GM18508 (cell line): ENCODE data around the gene SULT2A1.
"Not testable (repeated sequence)": the region's sequence is repeated elsewhere in the genome, so short reads cannot be mapped to it uniquely, and the experiment has no call there.

ENCODE experiments used
- ATAC-seq: cut with Tn5 transposase; IDR thresholded peaks from one replicate; pipeline ENCODE4 v1.9.1; 2021; ENCODE audit warnings: moderate number of reproducible peaks; ENCODE audit not compliant: insufficient read depth, unreplicated experiment

Gene SULT2A1

DNA sequence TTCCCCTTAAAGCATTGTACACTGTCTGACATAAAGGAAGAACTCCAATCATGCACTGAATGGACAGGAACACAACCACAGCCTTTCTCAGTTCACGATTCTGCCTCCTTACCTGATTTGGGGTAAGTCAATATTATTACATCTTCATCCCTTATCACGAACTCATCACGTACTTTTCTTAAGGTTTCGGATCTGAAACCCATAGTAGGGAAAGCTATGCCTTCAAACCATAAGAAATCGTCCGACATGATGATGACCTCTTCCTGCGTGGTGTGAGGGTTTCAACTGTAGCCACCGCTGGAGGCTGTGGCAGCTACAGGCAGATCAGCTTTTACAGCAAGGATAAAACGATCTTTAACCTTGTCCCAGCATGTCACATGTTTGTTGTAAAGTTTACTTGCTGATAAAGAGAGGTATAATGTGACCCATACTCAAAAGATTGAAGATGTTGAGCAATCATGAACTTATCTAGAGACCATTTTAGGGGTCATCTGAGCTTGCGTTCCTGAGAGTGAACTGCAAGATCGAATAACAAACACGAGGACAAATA is at the start of gene SULT2A1:
Gene SULT2A1, minus strand, starts transcription at position 306 of the 550 bp plus-strand sequence. Its CDS starts 58 bp downstream, at position 248.
- ATAC-seq = no peak

DNA sequence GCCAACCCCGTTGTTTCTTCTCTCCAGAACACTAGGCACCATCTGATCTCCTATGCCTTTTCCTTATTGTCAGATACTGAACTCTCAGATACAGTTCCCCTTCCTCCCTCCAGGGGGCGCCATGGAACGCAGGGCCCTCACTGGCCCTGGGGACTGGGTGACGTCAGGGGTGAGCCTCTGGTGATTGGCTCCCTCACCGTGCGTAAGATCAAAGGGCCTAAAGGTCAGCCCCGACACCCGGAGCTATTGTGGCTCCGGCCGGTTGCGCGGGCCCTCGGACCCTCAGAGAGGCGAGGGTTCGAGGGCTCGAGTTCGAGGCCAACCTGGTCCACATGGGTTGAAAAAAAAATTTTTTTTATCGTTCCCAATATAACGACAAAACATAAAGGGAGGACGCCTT is 42.5 kb upstream of the SULT2A1 start:
- ATAC-seq = not testable (repeated sequence)

GRCh38 chr19:47920107-47920506 is 34.0 kb upstream of the SULT2A1 start:
- ATAC-seq = not testable (repeated sequence)

- ATAC-seq = not testable (repeated sequence)
These were observed 24.1 kb upstream of the SULT2A1 start for GRCh38 chr19:47910191-47910590.

- ATAC-seq = not testable (repeated sequence)
These were observed 23.2 kb upstream of the SULT2A1 start for GRCh38 chr19:47909350-47909749.

DNA sequence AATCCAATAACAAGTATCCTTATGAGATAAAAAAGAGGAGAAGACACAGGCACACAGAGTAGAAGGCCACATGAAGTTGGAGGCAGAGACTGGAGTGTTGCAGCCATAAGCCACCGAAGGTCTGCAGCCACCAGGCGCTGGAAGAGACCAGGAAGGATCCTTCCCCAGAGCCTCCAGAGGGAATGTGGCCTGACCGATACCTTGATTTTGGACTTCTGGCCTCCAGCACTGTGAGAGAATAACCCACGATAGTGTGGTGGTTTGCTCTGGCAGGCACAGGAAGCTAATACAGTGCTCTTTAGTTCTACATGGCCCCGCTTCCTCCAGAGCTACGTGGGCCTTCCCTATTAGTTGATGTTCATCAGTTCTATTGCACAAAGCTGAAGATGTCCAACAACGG is 15.3 kb upstream of the SULT2A1 start:
- no peak for ATAC-seq

GRCh38 chr19:47899335-47899734 is 13.2 kb upstream of the SULT2A1 start:
- ATAC-seq = no peak

DNA sequence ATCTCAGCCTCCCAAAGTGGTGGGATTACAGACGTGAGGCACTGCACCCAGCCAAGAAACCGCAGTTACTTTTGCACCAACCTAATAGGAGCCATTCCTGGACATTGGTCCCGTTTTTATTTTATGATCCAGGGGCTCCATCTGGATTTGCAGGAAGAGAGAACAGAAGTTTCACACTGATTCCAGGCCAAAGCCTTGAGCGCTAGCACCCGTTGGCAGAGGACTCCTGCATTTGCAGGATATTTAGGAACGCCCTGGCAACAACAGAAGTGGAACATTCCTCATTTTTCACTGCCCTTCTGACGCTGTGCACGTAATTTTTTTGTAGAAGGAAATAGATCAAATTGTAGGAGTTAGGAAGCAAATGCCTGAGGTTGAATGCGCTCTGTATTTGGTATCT is 11.7 kb upstream of the SULT2A1 start:
- no peak for ATAC-seq

DNA sequence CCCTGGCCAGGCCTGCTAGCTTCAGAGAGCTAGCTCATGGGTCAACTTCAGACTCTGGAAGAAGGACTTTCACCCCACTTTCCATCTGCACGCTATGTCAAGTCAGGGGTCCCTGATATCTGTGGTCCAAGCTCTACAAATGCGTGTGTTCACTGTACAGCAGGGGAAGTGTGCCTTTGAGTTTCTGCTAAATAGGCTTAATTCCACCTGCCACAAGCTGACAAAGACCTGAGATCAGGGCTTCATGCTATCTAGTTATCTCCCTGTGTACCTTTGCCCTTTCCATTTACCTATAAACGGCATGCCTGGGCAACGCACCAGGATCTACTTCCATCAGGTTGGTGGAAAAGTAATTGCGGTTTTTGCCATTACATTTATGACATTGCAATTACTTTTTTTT is 10.7 kb upstream of the SULT2A1 start:
- ATAC-seq = no peak

DNA sequence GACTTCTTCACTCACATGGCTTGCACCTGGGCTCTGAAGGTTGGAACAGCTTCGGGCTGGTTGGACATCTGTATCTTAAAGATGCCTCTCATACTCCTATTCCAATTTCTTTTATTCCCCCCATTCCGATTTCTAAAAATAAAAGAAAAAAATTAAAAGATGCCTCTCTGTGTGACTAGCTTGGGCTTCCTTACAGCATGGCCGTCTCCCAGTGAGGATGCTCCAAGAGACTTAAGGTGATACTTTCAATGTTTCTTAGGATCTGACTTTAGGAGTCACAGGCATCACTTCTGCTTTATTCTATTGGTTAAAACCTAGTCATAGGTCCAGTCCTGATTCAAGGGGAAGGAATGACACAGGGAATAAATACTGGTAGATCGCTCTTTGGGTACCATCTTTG is 9.9 kb upstream of the SULT2A1 start:
- no peak for ATAC-seq

GRCh38 chr19:47895165-47895782 is 9.2 kb upstream of the SULT2A1 start:
- ATAC-seq = no peak

GRCh38 chr19:47891923-47892666 is 6.0 kb upstream of the SULT2A1 start:
- ATAC-seq = no peak

GRCh38 chr19:47891622-47891922 is 5.5 kb upstream of the SULT2A1 start:
- ATAC-seq = no peak

DNA sequence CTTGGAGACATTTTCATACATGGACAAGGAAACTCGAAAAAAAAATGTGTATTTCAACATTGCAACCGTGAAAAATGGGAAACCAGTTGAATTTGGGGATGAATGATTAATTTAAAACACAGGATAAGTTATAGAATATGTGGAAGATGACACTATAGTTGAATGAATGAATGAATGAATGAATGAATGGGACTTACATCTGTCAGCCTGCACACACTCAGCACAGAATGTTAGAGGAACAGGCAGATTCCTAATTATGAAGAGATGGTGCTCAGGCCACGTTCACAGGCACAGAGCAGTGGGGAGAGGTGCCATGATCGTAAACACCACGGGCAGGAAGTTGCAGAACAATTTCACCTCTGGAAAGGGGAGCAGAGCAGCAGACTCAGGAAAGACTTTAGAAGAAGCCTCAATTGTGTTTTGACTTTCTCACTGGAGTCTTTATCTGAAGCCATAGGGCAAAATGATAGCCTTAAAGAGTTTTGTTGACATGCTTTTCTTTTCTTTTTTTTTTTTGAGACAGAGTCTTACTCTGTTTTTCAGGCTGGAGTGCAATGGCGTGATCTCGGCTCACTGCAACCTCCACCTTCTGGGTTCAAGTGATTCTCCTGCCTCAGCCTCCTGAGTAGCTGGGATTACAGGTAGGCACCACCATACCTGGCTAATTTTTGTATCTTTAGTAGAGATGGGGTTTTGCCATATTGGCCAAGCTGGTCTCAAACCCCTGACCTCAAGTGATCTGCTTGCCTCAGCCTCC is 4.9 kb upstream of the SULT2A1 start:
- ATAC-seq = no peak

DNA sequence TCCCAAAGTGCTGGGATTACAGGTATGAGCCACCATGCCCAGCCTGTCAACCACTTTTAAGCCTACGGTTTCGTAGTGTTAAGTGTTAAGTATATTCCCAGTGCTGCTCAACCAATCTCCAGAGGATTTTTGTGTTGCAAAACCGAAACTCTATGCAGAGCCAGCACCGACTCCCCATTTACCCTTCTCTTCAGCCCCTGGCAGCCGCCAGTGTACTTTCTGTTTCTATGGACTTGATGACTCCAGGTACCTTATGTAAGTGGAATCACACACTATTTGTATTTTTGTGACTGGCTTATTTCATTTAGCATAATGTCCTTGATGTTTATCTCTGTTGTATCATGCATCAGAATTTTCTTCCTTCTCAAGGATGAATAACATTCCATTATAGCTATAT is 1.1 kb downstream of the SULT2A1 start:
- no peak for ATAC-seq

DNA sequence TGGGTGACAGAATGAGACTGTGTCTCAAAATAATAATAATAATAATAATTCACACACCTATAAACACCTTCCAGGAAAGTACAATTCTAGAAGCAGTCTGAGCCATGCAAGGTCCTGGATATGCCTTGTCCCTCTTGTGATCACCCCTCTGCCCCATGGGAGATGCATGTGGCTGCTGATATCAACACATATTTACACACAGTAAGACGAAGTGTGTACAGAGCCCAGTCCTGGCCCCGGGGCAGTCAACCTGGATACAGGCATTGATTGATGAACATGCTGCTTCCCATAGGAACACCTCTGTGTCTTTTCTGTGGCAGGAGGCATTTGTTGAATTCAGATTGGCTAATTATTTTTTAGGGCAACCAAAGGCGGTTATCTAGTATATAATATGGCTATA is 3.2 kb downstream of the SULT2A1 start:
- no peak for ATAC-seq

GRCh38 chr19:47881757-47882156 is 4.4 kb downstream of the SULT2A1 start:
- ATAC-seq = no peak

GRCh38 chr19:47879385-47879784 is 6.7 kb downstream of the SULT2A1 start:
- not testable (repeated sequence) for ATAC-seq

DNA sequence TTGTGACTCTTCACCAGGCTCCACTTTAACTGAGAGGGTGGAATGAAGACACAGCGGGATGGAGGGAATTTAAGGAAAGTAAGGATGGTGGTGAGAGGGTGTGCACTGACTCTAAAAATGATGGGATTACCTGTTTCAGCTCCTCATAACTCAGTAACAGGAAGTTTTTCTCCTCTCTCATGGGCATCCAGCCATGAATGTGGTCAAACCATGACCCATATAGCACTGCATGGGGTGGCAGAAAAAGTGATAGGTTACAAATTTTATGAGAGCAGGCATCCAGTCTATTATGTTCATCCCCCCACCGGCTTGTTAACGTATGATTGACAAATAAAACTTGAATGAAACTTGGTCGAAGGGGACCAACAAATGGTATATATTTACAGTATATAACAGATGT is 7.2 kb downstream of the SULT2A1 start:
- ATAC-seq = no peak

- ATAC-seq = no peak
These were observed 20.9 kb downstream of the SULT2A1 start for GRCh38 chr19:47865166-47865565.

- no peak for ATAC-seq
These were observed 22.6 kb downstream of the SULT2A1 start for GRCh38 chr19:47863514-47863936.
